Endothelial cell of umbilical vein (primary cell): ENCODE results near the gene NBPF6. TPM values are rescaled to one million over a fixed set of nuclear protein-coding genes. Genes with fewer than 3 reads are reported as not detected.
"Not testable (repeated sequence)": the region's sequence is repeated elsewhere in the genome, so short reads cannot be mapped to it uniquely, and the experiment has no call there.

Experiments used
- BruUV-seq: library from RNA; stranded (reverse); fragments of 400-500 nt; replicated peaks from 2 replicates; lab custom pipeline; 2021; lab: Mats Ljungman, UMichigan
- CTCF ChIA-PET: fragments of 300-600, 350-600 bp; sonication (Branson Sonifier 250); formaldehyde crosslinking; loops from one replicate; lab custom pipeline; 2021; ENCODE audit warnings: antibody characterized with exemption, inconsistent platforms; lab: Charles Lee
- POLR2A ChIA-PET: fragments of 300-600, 350-600 bp; sonication (Branson Sonifier 250); formaldehyde crosslinking; loops from one replicate; lab custom pipeline; 2021; ENCODE audit warnings: antibody characterized with exemption, inconsistent platforms; lab: Charles Lee
- DNase-seq: peaks from one replicate; pipeline ENCODE4 v3.0.0-alpha.2; 2011; ENCODE audit warnings: low read depth, low spot score
- FAIRE-seq: peaks from 2 replicates; lab custom pipeline; 2011; peaks lifted over from hg19 to GRCh38; lab: Jason Lieb, UNC
- H2AFZ ChIP-seq: 2 replicates; pipeline ENCODE4 v1.6.0; 2012; ENCODE audit warnings: low read depth, low read length, control low read depth, inconsistent platforms
- H3K27ac ChIP-seq: 2 replicates; pipeline ENCODE4 v1.5.1; 2011; ENCODE audit warnings: low read depth, mild to moderate bottlenecking, control low read depth, low read length, moderate library complexity; ENCODE audit not compliant: insufficient read depth
- H3K27me3 ChIP-seq, 2 experiments: 2 replicates each; pipeline versions ENCODE4 v1.6.0 to v1.6.1; 2011; ENCODE audit warnings: low read length in 2 of 2, mixed read lengths in 1 of 2; ENCODE audit not compliant: control insufficient read depth in 2 of 2, insufficient read depth in 2 of 2
- H3K36me3 ChIP-seq, 2 experiments: 2 replicates in 1 of 2; 3 replicates in 1 of 2; pipeline ENCODE4 v1.5.1; 2011; ENCODE audit warnings: low read length in 2 of 2, mild to moderate bottlenecking in 1 of 2, moderate library complexity in 1 of 2; ENCODE audit not compliant: control insufficient read depth in 2 of 2, insufficient read depth in 2 of 2; ENCODE audit errors: extremely low read depth in 1 of 2
- H3K4me1 ChIP-seq: 3 replicates; pipeline ENCODE4 v1.5.1; 2011; ENCODE audit warnings: mild to moderate bottlenecking, low read length; ENCODE audit not compliant: control insufficient read depth, insufficient read depth; ENCODE audit errors: extremely low read depth
- H3K4me2 ChIP-seq: 2 replicates; pipeline ENCODE4 v1.6.1; 2011; ENCODE audit warnings: low read length, control low read depth, mixed read lengths; ENCODE audit not compliant: insufficient read depth
- H3K4me3 ChIP-seq, 3 experiments: fragments of 200-600 bp in 1 of 3; sonication (generic), shearing (Covaris generic) in 1 of 3; replicated peaks in 1 of 3; 2 replicates each; pipeline ENCODE4 v1.5.1; 2011 to 2016; ENCODE audit warnings: control low read depth in 3 of 3, low read length in 3 of 3, mild to moderate bottlenecking in 2 of 3, inconsistent platforms in 1 of 3, low read depth in 1 of 3, moderate library complexity in 1 of 3; ENCODE audit not compliant: insufficient read depth in 1 of 3
- H3K79me2 ChIP-seq: 2 replicates; pipeline ENCODE4 v1.6.0; 2012; ENCODE audit warnings: low read length, inconsistent platforms; ENCODE audit not compliant: control insufficient read depth, insufficient read depth
- H3K9ac ChIP-seq: replicated peaks from 2 replicates; pipeline ENCODE3; 2011; ENCODE audit warnings: low read length, control low read depth; ENCODE audit not compliant: insufficient read depth; ENCODE audit errors: extremely low read depth
- H3K9me1 ChIP-seq: replicated peaks from 3 replicates; pipeline ENCODE4 v1.6.0; 2011; ENCODE audit warnings: mild to moderate bottlenecking, low read length; ENCODE audit not compliant: control insufficient read depth, insufficient read depth; ENCODE audit errors: extremely low read depth
- H3K9me3 ChIP-seq: replicated peaks from 2 replicates; pipeline ENCODE4 v1.5.1; 2012; ENCODE audit warnings: low read length, inconsistent platforms; ENCODE audit not compliant: control insufficient read depth, insufficient read depth
- H4K20me1 ChIP-seq: replicated peaks from 2 replicates; pipeline ENCODE3; 2011; ENCODE audit warnings: mild to moderate bottlenecking, low read length; ENCODE audit not compliant: control insufficient read depth, insufficient read depth; ENCODE audit errors: extremely low read depth
- dilution Hi-C: fragments of 300-500 bp; cut with MboI; formaldehyde crosslinking; loops from one replicate; pipeline ENCODE4 v1.15.0; 2019; ENCODE audit warnings: low sequenced_read_pairs; ENCODE audit not compliant: extremely low pct_ligation_motif_present
- intact Hi-C: fragments of 100-400 bp; cut with micrococcal nuclease; formaldehyde crosslinking; loops from one replicate; pipeline ENCODE4 v1.10.0; 2022
- polyA plus RNA-seq, 4 experiments: library from polyadenylated mRNA; depleted of rRNA in 3 of 4; stranded (reverse) in 3 of 4; unstranded in 1 of 4; fragments of >200 nt; gene quantifications; 2 replicates each; pipeline versions ENCODE4 v1.2.1 to v1.2.3, GENCODE V29; 2011 to 2012; ENCODE audit warnings: missing spikeins in 1 of 4
- total RNA-seq: library from RNA; stranded (reverse); gene quantifications from 2 replicates; pipeline ENCODE4 v1.2.3, GENCODE V29; 2021

The NBPF6 gene
- total and polyA plus RNA-seq, 2 donors (not counting 3 experiments of a cell fraction or from before 2014, with no cell fraction given), result not detected

DNA sequence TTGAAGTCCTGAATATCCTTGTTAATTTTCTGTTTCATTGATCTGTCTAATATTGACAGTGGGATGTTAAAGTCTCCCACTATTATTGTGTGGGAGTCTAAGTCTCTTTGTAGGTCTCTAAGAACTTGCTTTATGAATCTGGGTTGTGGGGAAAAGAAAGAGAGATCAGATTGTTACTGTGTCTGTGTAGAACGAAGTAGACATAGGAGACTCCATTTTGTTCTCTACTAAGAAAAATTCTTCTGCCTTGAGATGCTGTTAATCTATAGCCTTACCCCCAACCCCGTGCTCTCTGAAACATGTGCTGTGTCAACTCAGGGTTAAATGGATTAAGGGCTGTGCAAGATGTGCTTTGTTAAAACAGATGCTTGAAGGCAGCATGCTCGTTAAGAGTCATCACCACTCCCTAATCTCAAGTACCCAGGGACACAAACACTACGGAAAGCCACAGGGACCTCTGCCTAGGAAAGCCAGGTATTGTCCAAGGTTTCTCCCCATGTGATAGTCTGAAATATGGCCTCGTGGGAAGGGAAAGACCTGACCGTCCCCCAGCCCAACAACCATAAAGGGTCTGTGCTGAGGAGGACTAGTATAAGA is 67.3 kb downstream of the NBPF6 start:
- BruUV-seq, H3K4me2 ChIP-seq, H3K9ac ChIP-seq, H3K4me3 ChIP-seq, FAIRE-seq, H3K4me1 ChIP-seq, H2AFZ ChIP-seq, H3K27me3 ChIP-seq, H3K79me2 ChIP-seq, DNase-seq, H3K27ac ChIP-seq, H4K20me1 ChIP-seq, intact Hi-C loops, H3K9me3 ChIP-seq, H3K9me1 ChIP-seq, dilution Hi-C loops, H3K36me3 ChIP-seq, POLR2A ChIA-PET: not testable (repeated sequence)
- CTCF ChIA-PET, result interaction anchor here (2.8 kb wide), 1 partner anchor 126 kb away, joined by 18 read pairs; no protein-coding TSS in a partner anchor

Other genes starting within 250 kb of the NBPF6 start
- 44.5 and 45.8 TPM in 2 replicates for gene SLC25A24, start 250.0 kb upstream of the NBPF6 start, total RNA-seq
- gene SLC25A24, start 250.0 kb upstream of the NBPF6 start, polyA plus RNA-seq, result 12.9 and 16.9 TPM in 2 replicates
- gene NBPF4, start 206.3 kb upstream of the NBPF6 start, total RNA-seq, result not detected in 2 replicates
- gene NBPF4, start 206.3 kb upstream of the NBPF6 start, polyA plus RNA-seq, result not detected in 2 replicates
- 7.2 and 8.7 TPM in 2 replicates for gene EEIG2, start 109.8 kb downstream of the NBPF6 start, total RNA-seq
- 2.0 and 2.5 TPM in 2 replicates for gene EEIG2, start 109.8 kb downstream of the NBPF6 start, polyA plus RNA-seq
- gene HENMT1, start 210.8 kb downstream of the NBPF6 start, total RNA-seq, result 3.8 and 4.4 TPM in 2 replicates
- gene HENMT1, start 210.8 kb downstream of the NBPF6 start, polyA plus RNA-seq, result 3.2 and 4.5 TPM in 2 replicates
- gene PRPF38B, start 242.0 kb downstream of the NBPF6 start, total RNA-seq, result 40.5 and 46.6 TPM in 2 replicates
- 15.2 and 19.3 TPM in 2 replicates for gene PRPF38B, start 242.0 kb downstream of the NBPF6 start, polyA plus RNA-seq